ENCODE data around the gene LENG1. TPM values are rescaled to one million over a fixed set of nuclear protein-coding genes. Genes with fewer than 3 reads are reported as not detected.

LENG1 gene
- total and polyA plus RNA-seq, 2 experiments from 2014 or later = 6.9 to 10.2 TPM

- peaks cover 26% of the 10 kb centered on the region; the same call in 1 of the 2 replicates for H3K79me2 ChIP-seq (ENCODE audit: insufficient read depth)
- in situ Hi-C loops (cut with MboI) = no loop called here
- H3K9ac ChIP-seq = no peak overlapping the region
- H4K20me1 ChIP-seq (ENCODE audit: insufficient read depth) = no peaks in the 10 kb centered on the region
- H3K27me3 ChIP-seq (replicated peaks; ENCODE audit: insufficient read depth) = no peaks in the 10 kb centered on the region
- H3K9me2 ChIP-seq (ENCODE audit: insufficient read depth) = no peaks in the 10 kb centered on the region
- peaks cover 17% of the 10 kb centered on the region for H3K4me1 ChIP-seq (ENCODE audit: insufficient read depth)
- H2AFZ ChIP-seq = no peak overlapping the region
- peak overlapping the region; percentile 48 for H3K27ac ChIP-seq
- WGBS, 2 experiments (ENCODE audit: low coverage in 1 of 2, low lambda C conversion rate in 2 of 2, missing lambda C conversion rate in 2 of 2) = 65 to 70% methylated on average over 13 to 18 of the region's 18 CpGs
- H3K4me2 ChIP-seq (ENCODE audit: unreplicated experiment) = no peak overlapping the region
- peaks cover 25% of the 10 kb centered on the region for H3F3A ChIP-seq (ENCODE audit: insufficient read depth)
- H3K36me3 ChIP-seq (ENCODE audit: low read depth) = peaks cover 26% of the 10 kb centered on the region; the same call in 1 of the 2 replicates
- H3K4me3 ChIP-seq = no peak overlapping the region
- peak; percentile 69 for DNase-seq
- H3K9me3 ChIP-seq (ENCODE audit: low read depth) = no peaks in the 10 kb centered on the region
- TF ChIP-seq EZH2phosphoT487 (IDR thresholded peaks at IDR 0.05; ENCODE audit: insufficient read depth, low read depth) (no peak), EZH2 (IDR thresholded peaks at IDR 0.05; ENCODE audit: insufficient read depth, poor library complexity, severe bottlenecking) (no peak)
Observed at GRCh38 chr19:54154603-54155345, 4.7 kb downstream of the LENG1 start.

GRCh38 chr19:54153731-54154326, 5.7 kb downstream of the LENG1 start:
- Histone ChIP-seq H2AFZ (no peak overlapping the region), H3K9me3 (ENCODE audit: low read depth) (no peaks in the 10 kb centered on the region), H3K4me2 (ENCODE audit: unreplicated experiment) (no peak overlapping the region), H3K9ac (no peak overlapping the region), H3F3A (ENCODE audit: insufficient read depth) (peaks cover 21% of the 10 kb centered on the region), H3K9me2 (ENCODE audit: insufficient read depth) (no peaks in the 10 kb centered on the region), H3K79me2 (ENCODE audit: insufficient read depth) (peaks cover 26% of the 10 kb centered on the region; the same call in 1 of the 2 replicates), H3K27me3 (replicated peaks; ENCODE audit: insufficient read depth) (no peaks in the 10 kb centered on the region), H3K4me1 (ENCODE audit: insufficient read depth) (peaks cover 17% of the 10 kb centered on the region), H3K36me3 (ENCODE audit: low read depth) (peaks cover 26% of the 10 kb centered on the region; the same call in 1 of the 2 replicates), H4K20me1 (ENCODE audit: insufficient read depth) (no peaks in the 10 kb centered on the region), H3K4me3 (no peak overlapping the region), H3K27ac (peak overlapping the region; percentile 48)
- TF ChIP-seq EZH2 (IDR thresholded peaks at IDR 0.05; ENCODE audit: insufficient read depth, poor library complexity, severe bottlenecking) (no peak), EZH2phosphoT487 (IDR thresholded peaks at IDR 0.05; ENCODE audit: insufficient read depth, low read depth) (no peak)
- DNase-seq = peak; percentile 8
- 94 to 96% methylated on average over 10 of the region's 10 CpGs for WGBS, 2 experiments (ENCODE audit: low coverage in 1 of 2, low lambda C conversion rate in 2 of 2, missing lambda C conversion rate in 2 of 2)
- in situ Hi-C loops (cut with MboI) = no loop called here

GRCh38 chr19:54152878-54153524, 6.5 kb downstream of the LENG1 start:
- H3K36me3 ChIP-seq (ENCODE audit: low read depth) = peaks cover 26% of the 10 kb centered on the region; the same call in 1 of the 2 replicates
- peaks cover 21% of the 10 kb centered on the region; the same call in 1 of the 2 replicates for H3K79me2 ChIP-seq (ENCODE audit: insufficient read depth)
- peak; percentile 10 for DNase-seq
- in situ Hi-C loops (cut with MboI) = no loop called here
- no peaks in the 10 kb centered on the region for H4K20me1 ChIP-seq (ENCODE audit: insufficient read depth)
- peak overlapping the region; percentile 35; the same call in 1 of the 2 replicates for H3K27ac ChIP-seq
- H3K9ac ChIP-seq = no peak overlapping the region
- no peak overlapping the region for H3K4me3 ChIP-seq
- H3K4me1 ChIP-seq (ENCODE audit: insufficient read depth) = peaks cover 10% of the 10 kb centered on the region
- H3F3A ChIP-seq (ENCODE audit: insufficient read depth) = peaks cover 14% of the 10 kb centered on the region
- 68 to 86% methylated on average over 10 to 25 of the region's 25 CpGs for WGBS, 2 experiments (ENCODE audit: low coverage in 1 of 2, low lambda C conversion rate in 2 of 2, missing lambda C conversion rate in 2 of 2)
- no peaks in the 10 kb centered on the region for H3K9me2 ChIP-seq (ENCODE audit: insufficient read depth)
- no peak overlapping the region for H3K4me2 ChIP-seq (ENCODE audit: unreplicated experiment)
- no peaks in the 10 kb centered on the region for H3K27me3 ChIP-seq (replicated peaks; ENCODE audit: insufficient read depth)
- H3K9me3 ChIP-seq (ENCODE audit: low read depth) = no peaks in the 10 kb centered on the region
- H2AFZ ChIP-seq = no peak overlapping the region
- TF ChIP-seq EZH2phosphoT487 (IDR thresholded peaks at IDR 0.05; ENCODE audit: insufficient read depth, low read depth) (no peak), EZH2 (IDR thresholded peaks at IDR 0.05; ENCODE audit: insufficient read depth, poor library complexity, severe bottlenecking) (no peak)

DNA sequence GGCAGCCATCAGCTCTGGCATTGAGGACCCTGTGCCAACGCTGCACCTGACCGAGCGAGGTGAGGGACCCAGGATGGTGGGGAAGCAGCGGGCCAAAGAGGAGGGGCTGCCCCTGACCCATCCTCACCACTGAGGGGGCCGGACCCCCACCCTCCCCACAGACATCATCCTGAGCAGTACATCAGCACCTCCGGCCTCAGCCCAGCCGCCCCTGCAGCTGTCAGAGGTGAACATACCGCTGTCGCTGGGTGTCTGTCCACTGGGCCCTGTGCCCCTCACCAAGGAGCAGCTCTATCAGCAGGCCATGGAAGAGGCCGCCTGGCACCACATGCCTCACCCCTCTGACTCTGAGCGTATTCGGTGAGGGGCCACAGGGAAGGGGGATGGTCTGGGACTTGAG, 7.3 kb downstream of the LENG1 start:
- Histone ChIP-seq H3K36me3 (ENCODE audit: low read depth) (peaks cover 26% of the 10 kb centered on the region; the same call in 1 of the 2 replicates), H2AFZ (no peak overlapping the region), H3K9me2 (ENCODE audit: insufficient read depth) (no peaks in the 10 kb centered on the region), H4K20me1 (ENCODE audit: insufficient read depth) (no peaks in the 10 kb centered on the region), H3F3A (ENCODE audit: insufficient read depth) (peaks cover 13% of the 10 kb centered on the region), H3K9me3 (ENCODE audit: low read depth) (no peaks in the 10 kb centered on the region), H3K4me2 (ENCODE audit: unreplicated experiment) (no peak overlapping the region), H3K79me2 (ENCODE audit: insufficient read depth) (peaks cover 14% of the 10 kb centered on the region; the same call in 1 of the 2 replicates), H3K4me1 (ENCODE audit: insufficient read depth) (peaks cover 10% of the 10 kb centered on the region), H3K4me3 (no peak overlapping the region), H3K27me3 (replicated peaks; ENCODE audit: insufficient read depth) (no peaks in the 10 kb centered on the region), H3K9ac (no peak overlapping the region), H3K27ac (no peak overlapping the region)
- TF ChIP-seq EZH2phosphoT487 (IDR thresholded peaks at IDR 0.05; ENCODE audit: insufficient read depth, low read depth) (no peak), EZH2 (IDR thresholded peaks at IDR 0.05; ENCODE audit: insufficient read depth, poor library complexity, severe bottlenecking) (no peak)
- DNase-seq = no peak
- in situ Hi-C loops (cut with MboI) = no loop called here
- 84 to 87% methylated on average over 11 to 12 of the region's 12 CpGs for WGBS, 2 experiments (ENCODE audit: low coverage in 1 of 2, low lambda C conversion rate in 2 of 2, missing lambda C conversion rate in 2 of 2)

All from GM23248 (cell line).